Activated B cell treated with CpG ODN at 0.5 μM for 24 hours (primary cell): Measurements from ENCODE around the gene IL6. TPM values are rescaled to one million over a fixed set of nuclear protein-coding genes. Genes with fewer than 3 reads are reported as not detected.

ENCODE experiments used
- ATAC-seq: fragments of 200-7000 bp; cut with Tn5 transposase; one replicate; pipeline ENCODE4 v1.10.0; 2021; ENCODE audit warnings: low read depth, mild to moderate bottlenecking, moderate library complexity
- CTCF ChIA-PET: fragments of 350-600 bp; sonication (Branson Sonifier 250); formaldehyde crosslinking; loops from one replicate; lab custom pipeline; 2021; ENCODE audit warnings: antibody characterized with exemption; lab: Charles Lee
- POLR2A ChIA-PET: fragments of 350-600 bp; sonication (Branson Sonifier 250); formaldehyde crosslinking; loops from one replicate; lab custom pipeline; 2021; ENCODE audit warnings: antibody characterized with exemption; lab: Charles Lee
- DNase-seq: peaks from one replicate; pipeline ENCODE4 v3.0.0; 2022
- H3K27ac Mint-ChIP-seq: one replicate; pipeline ENCODE4 v1.8.0; 2020; ENCODE audit warnings: mixed read lengths
- H3K27me3 Mint-ChIP-seq: one replicate; pipeline ENCODE4 v1.8.0; 2021; ENCODE audit warnings: mixed read lengths
- H3K36me3 Mint-ChIP-seq: one replicate; pipeline ENCODE4 v1.8.0; 2021; ENCODE audit warnings: low read depth, mixed read lengths
- H3K4me1 Mint-ChIP-seq: one replicate; pipeline ENCODE4 v1.8.0; 2021; ENCODE audit warnings: mixed read lengths
- H3K4me3 Mint-ChIP-seq: one replicate; pipeline ENCODE4 v1.8.0; 2020; ENCODE audit warnings: mild to moderate bottlenecking, mixed read lengths
- H3K9me3 Mint-ChIP-seq: one replicate; pipeline ENCODE4 v1.8.0; 2020; ENCODE audit warnings: mixed read lengths
- intact Hi-C: fragments of 100-400 bp; cut with micrococcal nuclease; formaldehyde crosslinking; loops from one replicate; pipeline ENCODE4 v1.15.1; 2024
- total RNA-seq: library from RNA; stranded (reverse); gene quantifications from 2 replicates; pipeline ENCODE4 v1.2.3, GENCODE V29; 2022
- TF ChIP-seq, protein P1 (sequence below): fragments of 200-600 bp; IDR thresholded peaks from one replicate; pipeline ENCODE4 v1.8.0; 2022; ENCODE audit warnings: antibody characterized with exemption, mild to moderate bottlenecking

Gene IL6
- total RNA-seq, 1 donor from 2014 or later, result 72.3 TPM

DNA sequence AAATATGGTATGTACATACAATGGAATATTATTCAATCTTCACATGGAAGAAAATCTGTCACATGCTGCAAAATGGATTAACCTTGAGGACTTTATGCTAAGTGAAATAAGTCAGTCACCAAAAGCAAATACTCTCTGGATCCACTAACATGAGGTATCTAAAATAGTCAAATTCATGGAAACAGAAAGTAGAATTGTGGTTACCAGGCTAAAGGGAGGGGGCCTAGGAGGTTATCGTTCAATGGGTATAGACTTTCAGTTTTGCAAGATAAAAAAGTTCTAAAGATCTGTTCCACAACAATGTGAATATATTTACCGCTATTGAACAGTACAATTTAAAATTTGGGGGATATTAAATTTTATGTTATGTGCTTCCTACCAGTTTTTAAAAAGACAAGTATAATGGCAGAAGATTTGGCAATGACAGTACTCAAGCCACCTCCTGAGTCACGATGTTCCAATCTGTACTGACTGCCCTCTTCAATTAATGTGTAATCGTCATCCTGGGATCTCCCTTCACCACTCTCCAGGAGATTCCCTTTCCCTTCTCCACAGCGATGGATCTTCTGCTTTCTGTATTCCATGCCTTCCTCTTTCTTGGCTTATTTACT is 32.3 kb upstream of the IL6 start:
- POLR2A ChIA-PET, result interaction anchor here (1.0 to 7.3 kb wide), 8 partner anchors 9 to 133 kb away, joined by 5 to 144 read pairs (median 28); partner anchors contain the start of gene IL6
- Mint-ChIP-seq H3K9me3 (peaks cover 2% of the 10 kb centered on the region), H3K27me3 (no peaks in the 10 kb centered on the region), H3K4me3 (peak overlapping the region; percentile 54), H3K36me3 (peaks cover 13% of the 10 kb centered on the region), H3K27ac (peak overlapping the region; percentile 89), H3K4me1 (peaks cover 83% of the 10 kb centered on the region)
- CTCF ChIA-PET, result interaction anchor here (0.9 to 8.1 kb wide), 3 partner anchors 31 to 34 kb away, joined by 3 to 89 read pairs (median 4); partner anchors contain the start of gene IL6
- TF ChIP-seq, protein P1, sequence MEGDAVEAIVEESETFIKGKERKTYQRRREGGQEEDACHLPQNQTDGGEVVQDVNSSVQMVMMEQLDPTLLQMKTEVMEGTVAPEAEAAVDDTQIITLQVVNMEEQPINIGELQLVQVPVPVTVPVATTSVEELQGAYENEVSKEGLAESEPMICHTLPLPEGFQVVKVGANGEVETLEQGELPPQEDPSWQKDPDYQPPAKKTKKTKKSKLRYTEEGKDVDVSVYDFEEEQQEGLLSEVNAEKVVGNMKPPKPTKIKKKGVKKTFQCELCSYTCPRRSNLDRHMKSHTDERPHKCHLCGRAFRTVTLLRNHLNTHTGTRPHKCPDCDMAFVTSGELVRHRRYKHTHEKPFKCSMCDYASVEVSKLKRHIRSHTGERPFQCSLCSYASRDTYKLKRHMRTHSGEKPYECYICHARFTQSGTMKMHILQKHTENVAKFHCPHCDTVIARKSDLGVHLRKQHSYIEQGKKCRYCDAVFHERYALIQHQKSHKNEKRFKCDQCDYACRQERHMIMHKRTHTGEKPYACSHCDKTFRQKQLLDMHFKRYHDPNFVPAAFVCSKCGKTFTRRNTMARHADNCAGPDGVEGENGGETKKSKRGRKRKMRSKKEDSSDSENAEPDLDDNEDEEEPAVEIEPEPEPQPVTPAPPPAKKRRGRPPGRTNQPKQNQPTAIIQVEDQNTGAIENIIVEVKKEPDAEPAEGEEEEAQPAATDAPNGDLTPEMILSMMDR, result no peak
- DNase-seq (no peak), ATAC-seq (peak; percentile 42)
- intact Hi-C loops, result no loop called here

DNA sequence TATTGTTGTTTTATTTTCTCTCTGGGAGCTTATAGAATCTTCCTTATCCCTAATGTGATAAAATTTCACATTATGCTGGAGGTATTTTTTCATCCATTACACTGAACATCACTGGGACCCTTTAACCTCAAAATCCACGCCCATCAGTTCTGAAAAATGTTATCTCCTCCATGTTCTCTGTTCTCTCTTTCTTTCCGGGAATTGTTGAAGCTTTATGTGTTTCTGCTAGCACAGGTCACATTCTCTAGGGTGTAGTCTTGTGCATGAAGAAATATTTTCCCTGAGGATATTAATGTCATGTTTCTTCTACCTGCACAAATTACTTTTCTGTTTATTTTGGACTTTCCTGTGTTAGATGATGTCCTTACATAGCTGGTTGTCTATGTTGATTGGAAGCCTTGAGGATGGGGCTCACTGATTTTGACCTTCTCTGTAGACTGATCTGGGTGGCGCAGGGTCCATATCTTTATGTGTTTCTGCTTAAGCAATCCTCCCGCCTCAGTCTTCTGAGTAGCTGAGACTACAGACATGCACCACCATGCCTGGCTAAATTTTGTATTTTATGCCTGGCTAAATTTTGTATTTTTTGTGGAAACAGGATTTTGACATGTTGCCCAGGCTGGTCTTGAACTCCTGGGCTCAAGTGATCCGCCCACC is 31.4 kb upstream of the IL6 start:
- Mint-ChIP-seq H3K9me3 (peaks cover 2% of the 10 kb centered on the region), H3K4me1 (peaks cover 83% of the 10 kb centered on the region), H3K36me3 (peaks cover 13% of the 10 kb centered on the region), H3K27ac (peak overlapping the region; percentile 89), H3K4me3 (peak overlapping the region; percentile 35), H3K27me3 (no peaks in the 10 kb centered on the region)
- ChIA-PET CTCF (interaction anchor here (0.9 to 8.1 kb wide), 8 partner anchors 8 to 136 kb away, joined by 3 to 89 read pairs (median 4); partner anchors contain the start of gene IL6), POLR2A (interaction anchor here (1.0 to 7.3 kb wide), 12 partner anchors 10 to 134 kb away, joined by 3 to 144 read pairs (median 19); partner anchors contain the start of gene IL6)
- intact Hi-C loops, result loop anchor here (1.0 kb wide), 1 partner anchor 9 kb away; no protein-coding TSS in a partner anchor
- TF ChIP-seq, protein P1, result no peak
- DNase-seq (no peak), ATAC-seq (no peak)

DNA sequence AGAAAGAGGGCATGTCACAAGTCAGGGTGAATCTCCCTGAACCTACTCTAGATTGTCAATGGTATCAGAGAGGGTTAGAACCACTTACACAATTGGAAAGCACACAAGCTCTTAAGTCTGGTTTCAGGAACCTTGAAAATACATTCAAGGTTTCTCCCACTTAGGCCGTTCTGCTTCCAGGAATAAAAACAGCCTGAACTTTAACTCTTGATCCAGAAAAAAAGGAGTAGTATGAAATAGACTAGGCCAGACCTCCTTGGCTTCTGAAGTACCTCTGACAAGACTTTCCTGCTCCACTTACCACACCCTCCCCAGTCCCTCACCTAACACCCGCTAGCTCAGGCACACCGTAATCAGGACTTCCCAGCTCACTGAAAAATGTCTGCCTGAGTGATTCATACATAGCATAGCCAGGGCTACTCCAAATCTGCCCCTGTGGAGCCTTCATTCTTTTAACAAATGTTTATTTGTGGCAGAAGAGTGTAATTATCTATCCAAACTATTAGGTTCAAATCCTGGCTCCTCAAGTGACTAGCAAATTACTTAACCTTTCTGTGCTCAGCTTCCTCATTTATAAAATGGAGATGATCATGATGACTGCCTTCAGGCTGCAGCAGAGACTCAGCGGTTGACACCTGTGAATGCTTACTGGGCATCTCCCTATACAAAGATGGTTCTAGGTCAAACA is 30.3 kb upstream of the IL6 start:
- intact Hi-C loops, result loop anchor here (1.0 kb wide), 1 partner anchor 10 kb away; no protein-coding TSS in a partner anchor
- DNase-seq (no peak), ATAC-seq (peak; percentile 38)
- H3K4me3 Mint-ChIP-seq, result peak overlapping the region; percentile 55
- H3K27me3 Mint-ChIP-seq, result no peaks in the 10 kb centered on the region
- CTCF ChIA-PET, result interaction anchor here (1.0 to 8.1 kb wide), 11 partner anchors 9 to 137 kb away, joined by 3 to 89 read pairs (median 5); partner anchors contain the start of gene IL6
- POLR2A ChIA-PET, result interaction anchor here (0.6 to 7.3 kb wide), 16 partner anchors 11 to 135 kb away, joined by 3 to 144 read pairs (median 14); partner anchors contain the start of gene IL6
- peaks cover 2% of the 10 kb centered on the region for H3K9me3 Mint-ChIP-seq
- TF ChIP-seq, protein P1, result no peak
- peak overlapping the region; percentile 89 for H3K27ac Mint-ChIP-seq
- peaks cover 11% of the 10 kb centered on the region for H3K36me3 Mint-ChIP-seq
- H3K4me1 Mint-ChIP-seq, result peaks cover 85% of the 10 kb centered on the region

DNA sequence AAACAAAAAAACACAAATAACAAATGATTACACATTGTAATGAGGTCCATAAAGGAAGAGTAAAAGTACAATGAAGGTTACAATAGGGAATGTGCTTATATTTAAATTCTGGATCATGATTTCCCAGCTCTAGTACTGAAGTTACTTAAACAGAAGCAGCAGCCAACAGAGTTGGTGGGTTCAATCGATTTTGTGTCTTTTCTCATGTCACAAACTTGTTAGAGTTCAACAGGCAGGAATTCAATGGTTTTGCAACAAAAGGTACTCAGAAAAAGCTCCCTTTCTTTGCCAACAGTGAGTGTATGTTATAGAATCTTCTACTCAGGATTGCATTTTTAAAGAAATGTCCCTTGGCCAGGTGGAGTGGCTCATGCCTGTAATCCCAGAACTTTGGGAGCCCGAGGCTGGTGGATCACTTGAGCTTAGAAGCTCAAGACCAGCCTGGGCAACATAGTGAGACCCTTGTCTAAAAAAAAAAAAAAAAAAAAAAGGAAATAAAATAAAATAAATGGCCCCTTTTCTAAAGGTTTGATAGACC is 29.6 kb upstream of the IL6 start:
- TF ChIP-seq, protein P1, result no peak
- intact Hi-C loops, result no loop called here
- H3K4me3 Mint-ChIP-seq, result peak overlapping the region; percentile 61
- no peak for ATAC-seq
- ChIA-PET CTCF (interaction anchor here (1.0 to 8.1 kb wide), 10 partner anchors 16 to 137 kb away, joined by 3 to 89 read pairs (median 5); partner anchors contain the start of gene IL6), POLR2A (interaction anchor here (1.1 to 7.3 kb wide), 15 partner anchors 11 to 136 kb away, joined by 3 to 144 read pairs (median 14); partner anchors contain the start of gene IL6)
- peak overlapping the region; percentile 89 for H3K27ac Mint-ChIP-seq
- H3K9me3 Mint-ChIP-seq, result peaks cover 2% of the 10 kb centered on the region
- no peaks in the 10 kb centered on the region for H3K27me3 Mint-ChIP-seq
- DNase-seq, result no peak
- H3K4me1 Mint-ChIP-seq, result peaks cover 91% of the 10 kb centered on the region
- peaks cover 11% of the 10 kb centered on the region for H3K36me3 Mint-ChIP-seq
